GM12878 (cell line): ENCODE data around the gene DET1. TPM values are rescaled to one million over a fixed set of nuclear protein-coding genes. Genes with fewer than 3 reads are reported as not detected.

Experiments
- CEBPB ChIP-seq, 2 experiments: fragments of 150-350 bp in 1 of 2; IDR thresholded peaks; 2 replicates each; pipeline ENCODE4 v1.6.1; 2012 to 2014; ENCODE audit warnings: low read depth in 2 of 2, low read length in 2 of 2, borderline replicate concordance in 1 of 2, inconsistent platforms in 1 of 2
- CHD2 ChIP-seq: IDR thresholded peaks from 2 replicates; pipeline ENCODE4 v1.6.1; 2011; ENCODE audit warnings: low read depth, low read length, improper control_type of control experiment, borderline replicate concordance
- CUX1 ChIP-seq: IDR thresholded peaks from 2 replicates; pipeline ENCODE4 v1.6.1; 2012; ENCODE audit warnings: improper control_type of control experiment, low read depth, low read length; ENCODE audit not compliant: insufficient replicate concordance
- DPF2 ChIP-seq: fragments of 450-650 bp; IDR thresholded peaks from 2 replicates; pipeline ENCODE4 v1.6.1; 2017; ENCODE audit warnings: mild to moderate bottlenecking
- EP300 ChIP-seq, 2 experiments: fragments of 150-350 bp in 1 of 2; IDR thresholded peaks; 2 replicates each; pipeline ENCODE4 v1.6.1; 2011 to 2012; ENCODE audit warnings: low read depth in 2 of 2, low read length in 2 of 2, borderline replicate concordance in 1 of 2, improper control_type of control experiment in 1 of 2, inconsistent platforms in 1 of 2; ENCODE audit not compliant: control insufficient read depth in 1 of 2
- EZH2 ChIP-seq: IDR thresholded peaks from 2 replicates; pipeline ENCODE4 v1.6.1; 2012; ENCODE audit warnings: low read depth, mild to moderate bottlenecking, control low read depth, inconsistent platforms, low read length, borderline replicate concordance; ENCODE audit not compliant: control insufficient read depth
- HDAC2 ChIP-seq: fragments of 200-600 bp; sonication (generic); IDR thresholded peaks from 2 replicates; pipeline ENCODE4 v1.6.1; 2017
- MLLT1 ChIP-seq: fragments of 450-650 bp; IDR thresholded peaks from 2 replicates; pipeline ENCODE4 v1.6.1; 2016; ENCODE audit warnings: mild to moderate bottlenecking
- NFIC ChIP-seq: IDR thresholded peaks from 2 replicates; pipeline ENCODE4 v1.6.1; 2012; ENCODE audit warnings: low read depth, mild to moderate bottlenecking, inconsistent platforms, low read length, moderate library complexity
- NFYB ChIP-seq: IDR thresholded peaks from 2 replicates; pipeline ENCODE4 v1.6.1; 2011; ENCODE audit warnings: low read depth, mild to moderate bottlenecking, low read length, improper control_type of control experiment, moderate library complexity; ENCODE audit not compliant: insufficient read depth
- RBBP5 ChIP-seq: fragments of 200-600 bp; sonication (generic); conservative IDR thresholded peaks from 2 replicates; pipeline ENCODE4 v1.6.1; 2016
- USF1 ChIP-seq: IDR thresholded peaks from 2 replicates; pipeline ENCODE4 v1.6.1; 2011; ENCODE audit warnings: borderline replicate concordance, low read depth, mild to moderate bottlenecking, moderate library complexity, mixed read lengths, low read length; ENCODE audit not compliant: insufficient read depth; ENCODE audit errors: extremely low read length
- YY1 ChIP-seq: IDR thresholded peaks from 2 replicates; pipeline ENCODE4 v1.6.1; 2011; ENCODE audit warnings: low read depth, mild to moderate bottlenecking, low read length
- ZNF217 ChIP-seq: fragments of 450-650 bp; IDR thresholded peaks from 2 replicates; pipeline ENCODE4 v1.6.1; 2017; ENCODE audit warnings: antibody characterized with exemption, mild to moderate bottlenecking
- ZNF622 ChIP-seq: fragments of 450-650 bp; IDR thresholded peaks from 2 replicates; pipeline ENCODE4 v1.6.1; 2017; ENCODE audit warnings: mild to moderate bottlenecking, inconsistent platforms
- ZNF687 ChIP-seq: fragments of 450-650 bp; IDR thresholded peaks from 2 replicates; pipeline ENCODE4 v1.6.1; 2017; ENCODE audit warnings: mild to moderate bottlenecking, moderate library complexity
- polyA plus RNA-seq, 11 experiments: library from polyadenylated mRNA; depleted of rRNA in 4 of 11; unstranded in 6 of 11; stranded (reverse) in 5 of 11; fragments of >200 nt; fragmentation: Nextera tagmentation in 4 of 11; fragmentation: Illumina TruSeq in 1 of 11; extraction: Ambion mirVana in 4 of 11; extraction: Trizol in 1 of 11; gene quantifications; 1 replicate in 1 of 11; 2 replicates in 10 of 11; pipeline versions ENCODE4 v1.2.1 to v1.2.3, GENCODE V29; 2011 to 2016; ENCODE audit warnings: inconsistent platforms in 2 of 11, missing spikeins in 2 of 11, low read depth in 1 of 11
- total RNA-seq, 4 experiments: library from RNA; depleted of rRNA in 3 of 4; stranded (reverse); fragments of >200 nt in 3 of 4; fragmentation: Illumina TruSeq in 1 of 4; extraction: Trizol in 1 of 4; gene quantifications; 2 replicates each; pipeline versions ENCODE4 v1.2.1 to v1.2.3, GENCODE V29; 2013 to 2021

DET1 gene
- total and polyA plus RNA-seq, 10 of the 15 experiments (the other 5 are each of a cell fraction or from before 2014, with no cell fraction given) = 0.16 to 2.7 (median 1.4) TPM

GRCh38 chr15:88546248-88547129 lies at the start of gene DET1 (continued):
- no peak; a peak in 1 of 4 replicates for TF ChIP-seq EP300 (IDR thresholded peaks at IDR 0.05; ENCODE audit: borderline replicate concordance in 1 of 2, control insufficient read depth in 1 of 2, low read depth in 2 of 2, low read length in 2 of 2)
- TF ChIP-seq CUX1 = no peak
- TF ChIP-seq DPF2 = no peak
- no peak for TF ChIP-seq HDAC2
- no peak for TF ChIP-seq MLLT1
- peak; percentile 32 for TF ChIP-seq ZNF687
- TF ChIP-seq RBBP5 = no peak
- no peak for TF ChIP-seq CHD2
- no peak for TF ChIP-seq ZNF217
- TF ChIP-seq YY1 = peak; percentile 95
- no peak for TF ChIP-seq EZH2
- TF ChIP-seq USF1 = no peak
- TF ChIP-seq CEBPB (IDR thresholded peaks at IDR 0.05; ENCODE audit: borderline replicate concordance in 1 of 2, low read depth in 2 of 2, low read length in 2 of 2) = no peak
- no peak for TF ChIP-seq NFIC
- TF ChIP-seq ZNF622 = no peak
- TF ChIP-seq NFYB = no peak
